Measurements from ENCODE around the gene ZIM2. TPM values are rescaled to one million over a fixed set of nuclear protein-coding genes. Genes with fewer than 3 reads are reported as not detected.

The ZIM2 gene
- total RNA-seq, 1 experiment from 2014 or later: not detected

DNA sequence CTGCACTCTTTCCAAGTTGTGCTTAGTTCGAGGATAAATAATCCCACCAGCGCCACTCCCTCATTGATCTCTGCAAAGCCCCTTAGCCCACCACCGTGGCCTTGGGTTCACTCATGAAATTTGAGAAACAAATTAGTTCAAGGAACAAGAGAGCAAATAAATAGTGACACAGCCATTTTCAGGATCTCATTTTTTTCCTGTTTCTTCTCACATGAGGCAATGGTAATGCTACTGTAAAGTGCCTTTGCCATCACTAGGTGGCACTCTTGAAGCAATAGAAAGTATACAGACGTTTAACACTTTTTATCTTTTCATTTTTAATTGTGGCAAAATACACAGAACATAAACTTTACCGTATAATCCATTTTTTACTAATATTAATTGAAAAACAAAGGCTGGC, 92.1 kb downstream of the ZIM2 start:
- H3K4me1 ChIP-seq (replicated peaks; ENCODE audit: insufficient read depth): no peaks in the 10 kb centered on the region
- no peak overlapping the region for H2AFZ ChIP-seq
- no peaks in the 10 kb centered on the region for H4K20me1 ChIP-seq (ENCODE audit: insufficient read depth)
- no peak overlapping the region for H3K4me2 ChIP-seq
- ChIA-PET CTCF (no interaction called here), POLR2A (ENCODE audit: unreplicated experiment) (no interaction called here)
- intact Hi-C loops (cut with micrococcal nuclease; ENCODE audit: unreplicated experiment): loop anchor here (2.0 kb wide), 1 partner anchor 1406 kb away; no protein-coding TSS in a partner anchor
- H3K9me2 ChIP-seq (ENCODE audit: insufficient read depth): no peaks in the 10 kb centered on the region
- peak in 1 of 2 experiments; percentile 51 for DNase-seq
- H3F3A ChIP-seq (ENCODE audit: insufficient read depth, low read depth): no peaks in the 10 kb centered on the region
- no peaks in the 10 kb centered on the region for H3K79me2 ChIP-seq (ENCODE audit: low read depth)
- TF ChIP-seq CTCF (conservative IDR thresholded peaks at IDR 0.05): peak; percentile 67
- TF ChIP-seq EZH2 (IDR thresholded peaks at IDR 0.05; ENCODE audit: low read depth): no peak
- H3K9me3 ChIP-seq (ENCODE audit: insufficient read depth, low read depth): no peaks in the 10 kb centered on the region
- peaks cover 4% of the 10 kb centered on the region; the same call in 1 of the 2 replicates for H3K27me3 ChIP-seq (ENCODE audit: insufficient read depth, low read depth)
- no peak overlapping the region for H3K4me3 ChIP-seq
- H3K27ac ChIP-seq: no peak overlapping the region
- no TSS peak for BruUV-seq (replicated peaks)
- H3K36me3 ChIP-seq (ENCODE audit: low read depth): no peaks in the 10 kb centered on the region

DNA sequence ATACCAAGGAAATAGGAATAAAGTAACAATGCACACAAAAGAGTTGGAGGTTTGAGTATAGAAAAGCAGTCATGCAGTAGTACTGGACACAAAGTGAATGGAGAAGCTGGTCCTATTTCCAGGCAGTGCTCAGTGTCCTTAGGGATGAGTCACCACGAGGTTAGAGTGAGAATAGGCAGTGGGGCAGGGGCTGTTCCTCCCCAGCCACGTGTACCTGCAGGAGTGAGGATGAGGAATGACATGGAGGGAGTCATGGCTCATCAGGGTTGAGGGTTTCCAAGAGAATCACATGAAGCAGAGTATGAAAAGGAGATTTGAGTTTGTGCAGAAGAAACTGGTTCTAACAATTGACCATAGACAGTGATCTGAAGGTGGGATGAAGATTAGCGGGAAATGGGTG, 94.2 kb downstream of the ZIM2 start:
- Histone ChIP-seq H4K20me1 (ENCODE audit: insufficient read depth) (no peaks in the 10 kb centered on the region), H3K4me2 (no peak overlapping the region), H3K9me2 (ENCODE audit: insufficient read depth) (no peaks in the 10 kb centered on the region), H3K9me3 (ENCODE audit: insufficient read depth, low read depth) (no peaks in the 10 kb centered on the region), H3K27ac (no peak overlapping the region), H3K4me1 (replicated peaks; ENCODE audit: insufficient read depth) (no peaks in the 10 kb centered on the region), H3K36me3 (ENCODE audit: low read depth) (no peaks in the 10 kb centered on the region), H3K27me3 (ENCODE audit: insufficient read depth, low read depth) (peaks cover 15% of the 10 kb centered on the region), H3K79me2 (ENCODE audit: low read depth) (no peaks in the 10 kb centered on the region), H3K4me3 (no peak overlapping the region), H3F3A (ENCODE audit: insufficient read depth, low read depth) (no peaks in the 10 kb centered on the region), H2AFZ (no peak overlapping the region)
- ChIA-PET POLR2A (ENCODE audit: unreplicated experiment) (no interaction called here), CTCF (no interaction called here)
- DNase-seq: no peak
- TF ChIP-seq EZH2 (IDR thresholded peaks at IDR 0.05; ENCODE audit: low read depth) (no peak), CTCF (conservative IDR thresholded peaks at IDR 0.05) (no peak)
- BruUV-seq (replicated peaks): no TSS peak
- intact Hi-C loops (cut with micrococcal nuclease; ENCODE audit: unreplicated experiment): no loop called here

- Histone ChIP-seq H3K4me1 (replicated peaks; ENCODE audit: insufficient read depth) (no peaks in the 10 kb centered on the region), H3K4me3 (no peak overlapping the region), H3K9me2 (ENCODE audit: insufficient read depth) (no peaks in the 10 kb centered on the region), H3F3A (ENCODE audit: insufficient read depth, low read depth) (no peaks in the 10 kb centered on the region), H4K20me1 (ENCODE audit: insufficient read depth) (no peaks in the 10 kb centered on the region), H3K27ac (no peak overlapping the region), H3K4me2 (no peak overlapping the region), H3K9me3 (ENCODE audit: insufficient read depth, low read depth) (no peaks in the 10 kb centered on the region), H3K36me3 (ENCODE audit: low read depth) (no peaks in the 10 kb centered on the region), H3K27me3 (ENCODE audit: insufficient read depth, low read depth) (peaks cover 40% of the 10 kb centered on the region), H3K79me2 (ENCODE audit: low read depth) (no peaks in the 10 kb centered on the region), H2AFZ (no peak overlapping the region)
- ChIA-PET POLR2A (ENCODE audit: unreplicated experiment) (no interaction called here), CTCF (no interaction called here)
- no peak for TF ChIP-seq EZH2 (IDR thresholded peaks at IDR 0.05; ENCODE audit: low read depth)
- no peak for TF ChIP-seq CTCF (conservative IDR thresholded peaks at IDR 0.05)
- BruUV-seq (replicated peaks): no TSS peak
- intact Hi-C loops (cut with micrococcal nuclease; ENCODE audit: unreplicated experiment): no loop called here
- no peak for DNase-seq
Measured at GRCh38 chr19:56740501-56740900, 100.0 kb downstream of the ZIM2 start.

Data from PC-9 (cell line).